ENCODE results near the gene OXLD1. TPM values are rescaled to one million over a fixed set of nuclear protein-coding genes. Genes with fewer than 3 reads are reported as not detected.
A peak's percentile ranks its signal among the peaks of the same experiment; 100 is the strongest.

OXLD1 gene
- total RNA-seq, 1 experiment from 2014 or later, result 42.8 TPM

DNA sequence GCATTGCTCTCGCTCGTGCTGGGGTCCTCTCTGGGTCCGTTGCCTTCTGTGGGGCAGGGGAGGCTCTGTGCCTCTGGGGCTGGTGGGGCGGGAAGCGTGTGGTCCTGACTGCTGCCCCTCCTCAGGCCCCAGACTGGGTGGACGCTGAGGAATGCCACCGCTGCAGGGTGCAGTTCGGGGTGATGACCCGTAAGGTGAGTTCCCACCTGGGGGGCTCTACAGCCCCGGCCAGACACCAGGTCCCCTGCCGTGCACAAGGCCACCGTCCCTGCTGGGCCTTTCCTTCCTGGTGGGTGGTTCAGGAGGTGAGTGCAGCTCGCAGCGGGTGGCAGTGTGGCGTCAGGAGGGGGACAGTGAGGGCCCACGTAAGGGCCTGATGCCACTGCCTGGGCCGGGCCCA lies 24.1 kb upstream of the OXLD1 start:
- CTCF ChIA-PET, result no interaction called here
- no TSS peak for BruUV-seq (replicated peaks)
- TF ChIP-seq, protein P1, sequence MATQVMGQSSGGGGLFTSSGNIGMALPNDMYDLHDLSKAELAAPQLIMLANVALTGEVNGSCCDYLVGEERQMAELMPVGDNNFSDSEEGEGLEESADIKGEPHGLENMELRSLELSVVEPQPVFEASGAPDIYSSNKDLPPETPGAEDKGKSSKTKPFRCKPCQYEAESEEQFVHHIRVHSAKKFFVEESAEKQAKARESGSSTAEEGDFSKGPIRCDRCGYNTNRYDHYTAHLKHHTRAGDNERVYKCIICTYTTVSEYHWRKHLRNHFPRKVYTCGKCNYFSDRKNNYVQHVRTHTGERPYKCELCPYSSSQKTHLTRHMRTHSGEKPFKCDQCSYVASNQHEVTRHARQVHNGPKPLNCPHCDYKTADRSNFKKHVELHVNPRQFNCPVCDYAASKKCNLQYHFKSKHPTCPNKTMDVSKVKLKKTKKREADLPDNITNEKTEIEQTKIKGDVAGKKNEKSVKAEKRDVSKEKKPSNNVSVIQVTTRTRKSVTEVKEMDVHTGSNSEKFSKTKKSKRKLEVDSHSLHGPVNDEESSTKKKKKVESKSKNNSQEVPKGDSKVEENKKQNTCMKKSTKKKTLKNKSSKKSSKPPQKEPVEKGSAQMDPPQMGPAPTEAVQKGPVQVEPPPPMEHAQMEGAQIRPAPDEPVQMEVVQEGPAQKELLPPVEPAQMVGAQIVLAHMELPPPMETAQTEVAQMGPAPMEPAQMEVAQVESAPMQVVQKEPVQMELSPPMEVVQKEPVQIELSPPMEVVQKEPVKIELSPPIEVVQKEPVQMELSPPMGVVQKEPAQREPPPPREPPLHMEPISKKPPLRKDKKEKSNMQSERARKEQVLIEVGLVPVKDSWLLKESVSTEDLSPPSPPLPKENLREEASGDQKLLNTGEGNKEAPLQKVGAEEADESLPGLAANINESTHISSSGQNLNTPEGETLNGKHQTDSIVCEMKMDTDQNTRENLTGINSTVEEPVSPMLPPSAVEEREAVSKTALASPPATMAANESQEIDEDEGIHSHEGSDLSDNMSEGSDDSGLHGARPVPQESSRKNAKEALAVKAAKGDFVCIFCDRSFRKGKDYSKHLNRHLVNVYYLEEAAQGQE (IDR thresholded peaks at IDR 0.05; ENCODE audit: insufficient read depth in 1 of 2, low read depth in 2 of 2, low read length in 1 of 2), result no peak
- TF ChIP-seq TCF7L2 (IDR thresholded peaks at IDR 0.05; ENCODE audit: low read depth, low read length) (no peak), POLR2AphosphoS5 (IDR thresholded peaks at IDR 0.05; ENCODE audit: low read depth, low read length) (no peak), SIN3A (IDR thresholded peaks at IDR 0.05; ENCODE audit: borderline replicate concordance, insufficient read depth, low read depth, low read length) (no peak)
- TF ChIP-seq, protein P2, sequence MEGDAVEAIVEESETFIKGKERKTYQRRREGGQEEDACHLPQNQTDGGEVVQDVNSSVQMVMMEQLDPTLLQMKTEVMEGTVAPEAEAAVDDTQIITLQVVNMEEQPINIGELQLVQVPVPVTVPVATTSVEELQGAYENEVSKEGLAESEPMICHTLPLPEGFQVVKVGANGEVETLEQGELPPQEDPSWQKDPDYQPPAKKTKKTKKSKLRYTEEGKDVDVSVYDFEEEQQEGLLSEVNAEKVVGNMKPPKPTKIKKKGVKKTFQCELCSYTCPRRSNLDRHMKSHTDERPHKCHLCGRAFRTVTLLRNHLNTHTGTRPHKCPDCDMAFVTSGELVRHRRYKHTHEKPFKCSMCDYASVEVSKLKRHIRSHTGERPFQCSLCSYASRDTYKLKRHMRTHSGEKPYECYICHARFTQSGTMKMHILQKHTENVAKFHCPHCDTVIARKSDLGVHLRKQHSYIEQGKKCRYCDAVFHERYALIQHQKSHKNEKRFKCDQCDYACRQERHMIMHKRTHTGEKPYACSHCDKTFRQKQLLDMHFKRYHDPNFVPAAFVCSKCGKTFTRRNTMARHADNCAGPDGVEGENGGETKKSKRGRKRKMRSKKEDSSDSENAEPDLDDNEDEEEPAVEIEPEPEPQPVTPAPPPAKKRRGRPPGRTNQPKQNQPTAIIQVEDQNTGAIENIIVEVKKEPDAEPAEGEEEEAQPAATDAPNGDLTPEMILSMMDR (IDR thresholded peaks at IDR 0.05), result no peak
- intact Hi-C loops (cut with micrococcal nuclease; ENCODE audit: unreplicated experiment) (no loop called here), in situ Hi-C loops (cut with HindIII; ENCODE audit: low pct_unique_long_range_greater_than_20kb, low sequenced_read_pairs) (no loop called here)
- no peak for DNase-seq (ENCODE audit: low read depth, low spot score)
- POLR2A ChIA-PET, result interaction anchor here (0.6 kb wide), 2 partner anchors 16 to 178 kb away, joined by 3 read pairs; no protein-coding TSS in a partner anchor
- Histone ChIP-seq H3K4me3 (ENCODE audit: low read depth in 2 of 2, low read length in 2 of 2) (no peak overlapping the region), H3K36me3 (ENCODE audit: control insufficient read depth, insufficient read depth, low read length) (peaks cover 18% of the 10 kb centered on the region), H3K27ac (ENCODE audit: low read length) (no peak overlapping the region), H3K9me3 (ENCODE audit: control insufficient read depth, insufficient read depth, low read depth, low read length) (no peaks in the 10 kb centered on the region), H3K4me1 (ENCODE audit: control insufficient read depth, insufficient read depth, low read length) (peaks cover 2% of the 10 kb centered on the region), H3K27me3 (ENCODE audit: control insufficient read depth, insufficient read depth, low read length) (no peaks in the 10 kb centered on the region)
- ATAC-seq, result 0 out of 2 replicates have a peak, but pooled peaks have one; percentile 3

DNA sequence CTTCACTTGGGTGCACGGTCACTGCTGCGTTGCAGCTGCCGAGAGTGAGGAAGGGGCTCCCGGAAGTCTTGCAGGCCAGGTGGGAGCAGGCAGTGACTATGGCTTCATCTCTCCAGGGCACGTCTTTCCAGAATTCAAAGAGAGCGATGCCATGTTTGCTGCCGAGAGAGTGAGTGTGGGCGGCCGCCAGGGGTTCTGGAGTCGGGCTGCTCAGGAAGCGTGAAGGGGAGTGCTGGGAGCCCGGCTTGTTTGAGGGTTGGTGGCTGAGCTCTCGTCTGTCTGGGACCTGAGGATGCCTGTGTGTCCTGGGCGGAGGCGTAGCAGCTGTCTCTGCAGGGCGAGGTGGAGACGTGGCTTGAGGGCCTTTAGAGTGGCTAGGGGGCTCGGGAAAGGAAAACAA lies 23.7 kb upstream of the OXLD1 start:
- CTCF ChIA-PET, result no interaction called here
- BruUV-seq (replicated peaks), result no TSS peak
- TF ChIP-seq TCF7L2 (IDR thresholded peaks at IDR 0.05; ENCODE audit: low read depth, low read length), result no peak
- no peak for TF ChIP-seq POLR2AphosphoS5 (IDR thresholded peaks at IDR 0.05; ENCODE audit: low read depth, low read length)
- TF ChIP-seq, protein P1 (IDR thresholded peaks at IDR 0.05; ENCODE audit: insufficient read depth in 1 of 2, low read depth in 2 of 2, low read length in 1 of 2), result no peak
- no peak for TF ChIP-seq SIN3A (IDR thresholded peaks at IDR 0.05; ENCODE audit: borderline replicate concordance, insufficient read depth, low read depth, low read length)
- TF ChIP-seq, protein P2 (IDR thresholded peaks at IDR 0.05), result no peak
- H3K27me3 ChIP-seq (ENCODE audit: control insufficient read depth, insufficient read depth, low read length), result no peaks in the 10 kb centered on the region
- POLR2A ChIA-PET, result no interaction called here
- H3K36me3 ChIP-seq (ENCODE audit: control insufficient read depth, insufficient read depth, low read length), result peaks cover 14% of the 10 kb centered on the region; the same call in 1 of the 2 replicates
- no peak for DNase-seq (ENCODE audit: low read depth, low spot score)
- peaks cover 7% of the 10 kb centered on the region for H3K4me1 ChIP-seq (ENCODE audit: control insufficient read depth, insufficient read depth, low read length)
- no peak overlapping the region for H3K4me3 ChIP-seq (ENCODE audit: low read depth in 2 of 2, low read length in 2 of 2)
- intact Hi-C loops (cut with micrococcal nuclease; ENCODE audit: unreplicated experiment), result no loop called here
- no peak for ATAC-seq
- H3K9me3 ChIP-seq (ENCODE audit: control insufficient read depth, insufficient read depth, low read depth, low read length), result no peaks in the 10 kb centered on the region
- no peak overlapping the region for H3K27ac ChIP-seq (ENCODE audit: low read length)
- in situ Hi-C loops (cut with HindIII; ENCODE audit: low pct_unique_long_range_greater_than_20kb, low sequenced_read_pairs), result no loop called here

All from Panc1 (cell line).